ENCODE measurements around the gene TXNIP.

DNA sequence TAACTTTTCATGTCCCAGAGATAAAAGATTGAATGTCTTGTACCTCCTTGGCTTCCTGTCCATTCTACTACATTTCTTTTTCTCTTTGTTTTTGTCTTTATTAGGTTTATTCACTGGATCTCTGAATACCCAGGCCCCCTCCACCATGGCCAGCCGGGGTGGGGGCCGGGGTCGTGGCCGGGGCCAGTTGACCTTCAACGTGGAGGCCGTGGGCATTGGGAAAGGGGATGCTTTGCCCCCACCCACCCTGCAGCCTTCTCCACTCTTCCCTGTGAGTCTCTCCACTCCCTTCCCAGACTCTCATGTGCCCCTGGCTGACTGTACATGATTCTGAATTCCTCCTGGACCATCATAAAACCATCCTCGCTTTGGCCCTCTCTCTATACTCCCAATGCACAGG lies 21.7 kb downstream of the TXNIP start:
- TF ChIP-seq, protein P1, sequence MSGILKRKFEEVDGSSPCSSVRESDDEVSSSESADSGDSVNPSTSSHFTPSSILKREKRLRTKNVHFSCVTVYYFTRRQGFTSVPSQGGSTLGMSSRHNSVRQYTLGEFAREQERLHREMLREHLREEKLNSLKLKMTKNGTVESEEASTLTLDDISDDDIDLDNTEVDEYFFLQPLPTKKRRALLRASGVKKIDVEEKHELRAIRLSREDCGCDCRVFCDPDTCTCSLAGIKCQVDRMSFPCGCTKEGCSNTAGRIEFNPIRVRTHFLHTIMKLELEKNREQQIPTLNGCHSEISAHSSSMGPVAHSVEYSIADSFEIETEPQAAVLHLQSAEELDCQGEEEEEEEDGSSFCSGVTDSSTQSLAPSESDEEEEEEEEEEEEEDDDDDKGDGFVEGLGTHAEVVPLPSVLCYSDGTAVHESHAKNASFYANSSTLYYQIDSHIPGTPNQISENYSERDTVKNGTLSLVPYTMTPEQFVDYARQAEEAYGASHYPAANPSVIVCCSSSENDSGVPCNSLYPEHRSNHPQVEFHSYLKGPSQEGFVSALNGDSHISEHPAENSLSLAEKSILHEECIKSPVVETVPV (CRISPR knock-in tag; IDR thresholded peaks at IDR 0.05) = no peak
- TF ChIP-seq ZNF8 (CRISPR knock-in tag; IDR thresholded peaks at IDR 0.05) = no peak
- no peak for TF ChIP-seq RARB (CRISPR knock-in tag; IDR thresholded peaks at IDR 0.05)
- TF ChIP-seq ZNF70 (CRISPR knock-in tag; IDR thresholded peaks at IDR 0.05) = no peak
- TF ChIP-seq, protein P2, sequence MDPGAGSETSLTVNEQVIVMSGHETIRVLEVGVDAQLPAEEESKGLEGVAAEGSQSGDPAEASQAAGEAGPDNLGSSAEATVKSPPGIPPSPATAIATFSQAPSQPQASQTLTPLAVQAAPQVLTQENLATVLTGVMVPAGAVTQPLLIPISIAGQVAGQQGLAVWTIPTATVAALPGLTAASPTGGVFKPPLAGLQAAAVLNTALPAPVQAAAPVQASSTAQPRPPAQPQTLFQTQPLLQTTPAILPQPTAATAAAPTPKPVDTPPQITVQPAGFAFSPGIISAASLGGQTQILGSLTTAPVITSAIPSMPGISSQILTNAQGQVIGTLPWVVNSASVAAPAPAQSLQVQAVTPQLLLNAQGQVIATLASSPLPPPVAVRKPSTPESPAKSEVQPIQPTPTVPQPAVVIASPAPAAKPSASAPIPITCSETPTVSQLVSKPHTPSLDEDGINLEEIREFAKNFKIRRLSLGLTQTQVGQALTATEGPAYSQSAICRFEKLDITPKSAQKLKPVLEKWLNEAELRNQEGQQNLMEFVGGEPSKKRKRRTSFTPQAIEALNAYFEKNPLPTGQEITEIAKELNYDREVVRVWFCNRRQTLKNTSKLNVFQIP (CRISPR knock-in tag; IDR thresholded peaks at IDR 0.05; ENCODE audit: borderline replicate concordance, low read depth) = no peak
- TF ChIP-seq CSDC2 (CRISPR knock-in tag; IDR thresholded peaks at IDR 0.05) = no peak
- TF ChIP-seq, protein P3, sequence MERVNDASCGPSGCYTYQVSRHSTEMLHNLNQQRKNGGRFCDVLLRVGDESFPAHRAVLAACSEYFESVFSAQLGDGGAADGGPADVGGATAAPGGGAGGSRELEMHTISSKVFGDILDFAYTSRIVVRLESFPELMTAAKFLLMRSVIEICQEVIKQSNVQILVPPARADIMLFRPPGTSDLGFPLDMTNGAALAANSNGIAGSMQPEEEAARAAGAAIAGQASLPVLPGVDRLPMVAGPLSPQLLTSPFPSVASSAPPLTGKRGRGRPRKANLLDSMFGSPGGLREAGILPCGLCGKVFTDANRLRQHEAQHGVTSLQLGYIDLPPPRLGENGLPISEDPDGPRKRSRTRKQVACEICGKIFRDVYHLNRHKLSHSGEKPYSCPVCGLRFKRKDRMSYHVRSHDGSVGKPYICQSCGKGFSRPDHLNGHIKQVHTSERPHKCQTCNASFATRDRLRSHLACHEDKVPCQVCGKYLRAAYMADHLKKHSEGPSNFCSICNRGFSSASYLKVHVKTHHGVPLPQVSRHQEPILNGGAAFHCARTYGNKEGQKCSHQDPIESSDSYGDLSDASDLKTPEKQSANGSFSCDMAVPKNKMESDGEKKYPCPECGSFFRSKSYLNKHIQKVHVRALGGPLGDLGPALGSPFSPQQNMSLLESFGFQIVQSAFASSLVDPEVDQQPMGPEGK (CRISPR knock-in tag; IDR thresholded peaks at IDR 0.05; ENCODE audit: borderline replicate concordance) = no peak
- no peak for TF ChIP-seq ZFP3 (CRISPR knock-in tag; IDR thresholded peaks at IDR 0.05)
- no peak for TF ChIP-seq ARNTL (CRISPR knock-in tag; IDR thresholded peaks at IDR 0.05; ENCODE audit: borderline replicate concordance, low read depth)
- no peak for TF ChIP-seq ESRRG (CRISPR knock-in tag; IDR thresholded peaks at IDR 0.05)
- no peak for TF ChIP-seq SNAI2 (CRISPR knock-in tag; IDR thresholded peaks at IDR 0.05)
- TF ChIP-seq, protein P4, sequence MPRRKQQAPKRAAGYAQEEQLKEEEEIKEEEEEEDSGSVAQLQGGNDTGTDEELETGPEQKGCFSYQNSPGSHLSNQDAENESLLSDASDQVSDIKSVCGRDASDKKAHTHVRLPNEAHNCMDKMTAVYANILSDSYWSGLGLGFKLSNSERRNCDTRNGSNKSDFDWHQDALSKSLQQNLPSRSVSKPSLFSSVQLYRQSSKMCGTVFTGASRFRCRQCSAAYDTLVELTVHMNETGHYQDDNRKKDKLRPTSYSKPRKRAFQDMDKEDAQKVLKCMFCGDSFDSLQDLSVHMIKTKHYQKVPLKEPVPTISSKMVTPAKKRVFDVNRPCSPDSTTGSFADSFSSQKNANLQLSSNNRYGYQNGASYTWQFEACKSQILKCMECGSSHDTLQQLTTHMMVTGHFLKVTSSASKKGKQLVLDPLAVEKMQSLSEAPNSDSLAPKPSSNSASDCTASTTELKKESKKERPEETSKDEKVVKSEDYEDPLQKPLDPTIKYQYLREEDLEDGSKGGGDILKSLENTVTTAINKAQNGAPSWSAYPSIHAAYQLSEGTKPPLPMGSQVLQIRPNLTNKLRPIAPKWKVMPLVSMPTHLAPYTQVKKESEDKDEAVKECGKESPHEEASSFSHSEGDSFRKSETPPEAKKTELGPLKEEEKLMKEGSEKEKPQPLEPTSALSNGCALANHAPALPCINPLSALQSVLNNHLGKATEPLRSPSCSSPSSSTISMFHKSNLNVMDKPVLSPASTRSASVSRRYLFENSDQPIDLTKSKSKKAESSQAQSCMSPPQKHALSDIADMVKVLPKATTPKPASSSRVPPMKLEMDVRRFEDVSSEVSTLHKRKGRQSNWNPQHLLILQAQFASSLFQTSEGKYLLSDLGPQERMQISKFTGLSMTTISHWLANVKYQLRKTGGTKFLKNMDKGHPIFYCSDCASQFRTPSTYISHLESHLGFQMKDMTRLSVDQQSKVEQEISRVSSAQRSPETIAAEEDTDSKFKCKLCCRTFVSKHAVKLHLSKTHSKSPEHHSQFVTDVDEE (CRISPR knock-in tag; IDR thresholded peaks at IDR 0.05) = no peak
- TF ChIP-seq ZFP30 (CRISPR knock-in tag; IDR thresholded peaks at IDR 0.05) = no peak
- TF ChIP-seq PPARA (CRISPR knock-in tag; IDR thresholded peaks at IDR 0.05; ENCODE audit: borderline replicate concordance) = no peak

All from SK-N-SH treated with all-trans-retinoic acid at 6 μM for 48 hours (cell line).